ENCODE data around the gene MS4A2.

DNA sequence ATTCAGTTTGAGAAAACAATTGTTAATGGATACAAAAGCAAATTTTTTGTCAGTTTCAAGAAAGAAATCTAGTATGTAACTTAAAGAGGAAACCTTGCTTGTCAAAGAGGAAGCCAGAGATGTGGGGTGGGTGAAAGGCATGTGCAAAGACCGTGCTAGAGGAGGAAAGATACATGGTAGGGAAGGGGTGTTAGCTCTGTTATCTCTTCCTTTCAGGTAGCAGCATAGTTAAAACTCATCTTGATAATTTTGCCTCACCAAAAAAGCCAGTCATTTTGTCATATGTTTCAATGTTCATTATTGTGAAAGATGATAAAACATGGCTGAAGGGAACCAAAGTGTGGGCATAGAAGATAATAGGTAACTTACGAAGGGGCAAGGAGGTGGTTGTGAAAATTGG lies 2.6 kb upstream of the MS4A2 start:
- TF ChIP-seq, protein P1, sequence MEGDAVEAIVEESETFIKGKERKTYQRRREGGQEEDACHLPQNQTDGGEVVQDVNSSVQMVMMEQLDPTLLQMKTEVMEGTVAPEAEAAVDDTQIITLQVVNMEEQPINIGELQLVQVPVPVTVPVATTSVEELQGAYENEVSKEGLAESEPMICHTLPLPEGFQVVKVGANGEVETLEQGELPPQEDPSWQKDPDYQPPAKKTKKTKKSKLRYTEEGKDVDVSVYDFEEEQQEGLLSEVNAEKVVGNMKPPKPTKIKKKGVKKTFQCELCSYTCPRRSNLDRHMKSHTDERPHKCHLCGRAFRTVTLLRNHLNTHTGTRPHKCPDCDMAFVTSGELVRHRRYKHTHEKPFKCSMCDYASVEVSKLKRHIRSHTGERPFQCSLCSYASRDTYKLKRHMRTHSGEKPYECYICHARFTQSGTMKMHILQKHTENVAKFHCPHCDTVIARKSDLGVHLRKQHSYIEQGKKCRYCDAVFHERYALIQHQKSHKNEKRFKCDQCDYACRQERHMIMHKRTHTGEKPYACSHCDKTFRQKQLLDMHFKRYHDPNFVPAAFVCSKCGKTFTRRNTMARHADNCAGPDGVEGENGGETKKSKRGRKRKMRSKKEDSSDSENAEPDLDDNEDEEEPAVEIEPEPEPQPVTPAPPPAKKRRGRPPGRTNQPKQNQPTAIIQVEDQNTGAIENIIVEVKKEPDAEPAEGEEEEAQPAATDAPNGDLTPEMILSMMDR (IDR thresholded peaks at IDR 0.05; ENCODE audit: borderline replicate concordance, extremely low read depth, low read length, poor library complexity, severe bottlenecking), result no peak
- TF ChIP-seq EZH2 (IDR thresholded peaks at IDR 0.05; ENCODE audit: borderline replicate concordance, low read depth, low read length, severe bottlenecking), result no peak
